Measurements from ENCODE around the gene TTLL8. TPM values are rescaled to one million over a fixed set of nuclear protein-coding genes. Genes with fewer than 3 reads are reported as not detected.
A peak's percentile ranks its signal among the peaks of the same experiment; 100 is the strongest.

The TTLL8 gene
- polyA plus RNA-seq, 1 of the 3 experiments (the other 2 are of a cell fraction) = not detected

GRCh38 chr22:50018608-50019285 is 39.4 kb downstream of the TTLL8 start:
- no peaks in the 10 kb centered on the region for H3F3A ChIP-seq (replicated peaks; ENCODE audit: insufficient read depth)
- H3K4me3 ChIP-seq (ENCODE audit: low read depth in 2 of 2, low read length in 1 of 2) = 0 out of 4 replicates have a peak overlapping the region, but pooled peaks of 1 of the 2 experiments have one; percentile 23
- H2AFZ ChIP-seq (ENCODE audit: low read depth) = peak overlapping the region; percentile 22; the same call in 1 of the 2 replicates
- ChIA-PET CTCF (interaction anchor here (1.8 to 2.7 kb wide), 2 partner anchors 11 to 12 kb away, joined by 4 to 11 read pairs; no protein-coding TSS in a partner anchor), POLR2A (no interaction called here)
- H3K4me1 ChIP-seq (ENCODE audit: control insufficient read depth in 1 of 2, insufficient read depth in 2 of 2, low read depth in 1 of 2, low read length in 1 of 2) = no peaks in the 10 kb centered on the region
- peaks cover 45% of the 10 kb centered on the region for H3K27me3 ChIP-seq (ENCODE audit: insufficient read depth)
- no peak overlapping the region for H3K9ac ChIP-seq
- 20% methylated on average over 11 of the region's 11 CpGs for WGBS (ENCODE audit: low lambda C conversion rate)
- H3K9me2 ChIP-seq = no peaks in the 10 kb centered on the region
- no peak for DNase-seq
- no peak overlapping the region for H3K4me2 ChIP-seq
- no peaks in the 10 kb centered on the region for H3K79me2 ChIP-seq (ENCODE audit: insufficient read depth)
- TF ChIP-seq USF1 (IDR thresholded peaks at IDR 0.05; ENCODE audit: borderline replicate concordance, low read depth) = no peak
- TF ChIP-seq, protein P1, sequence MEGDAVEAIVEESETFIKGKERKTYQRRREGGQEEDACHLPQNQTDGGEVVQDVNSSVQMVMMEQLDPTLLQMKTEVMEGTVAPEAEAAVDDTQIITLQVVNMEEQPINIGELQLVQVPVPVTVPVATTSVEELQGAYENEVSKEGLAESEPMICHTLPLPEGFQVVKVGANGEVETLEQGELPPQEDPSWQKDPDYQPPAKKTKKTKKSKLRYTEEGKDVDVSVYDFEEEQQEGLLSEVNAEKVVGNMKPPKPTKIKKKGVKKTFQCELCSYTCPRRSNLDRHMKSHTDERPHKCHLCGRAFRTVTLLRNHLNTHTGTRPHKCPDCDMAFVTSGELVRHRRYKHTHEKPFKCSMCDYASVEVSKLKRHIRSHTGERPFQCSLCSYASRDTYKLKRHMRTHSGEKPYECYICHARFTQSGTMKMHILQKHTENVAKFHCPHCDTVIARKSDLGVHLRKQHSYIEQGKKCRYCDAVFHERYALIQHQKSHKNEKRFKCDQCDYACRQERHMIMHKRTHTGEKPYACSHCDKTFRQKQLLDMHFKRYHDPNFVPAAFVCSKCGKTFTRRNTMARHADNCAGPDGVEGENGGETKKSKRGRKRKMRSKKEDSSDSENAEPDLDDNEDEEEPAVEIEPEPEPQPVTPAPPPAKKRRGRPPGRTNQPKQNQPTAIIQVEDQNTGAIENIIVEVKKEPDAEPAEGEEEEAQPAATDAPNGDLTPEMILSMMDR (IDR thresholded peaks at IDR 0.05) = no peak
- TF ChIP-seq MEF2A (IDR thresholded peaks at IDR 0.05; ENCODE audit: borderline replicate concordance, low read depth) = no peak
- TF ChIP-seq, protein P2, sequence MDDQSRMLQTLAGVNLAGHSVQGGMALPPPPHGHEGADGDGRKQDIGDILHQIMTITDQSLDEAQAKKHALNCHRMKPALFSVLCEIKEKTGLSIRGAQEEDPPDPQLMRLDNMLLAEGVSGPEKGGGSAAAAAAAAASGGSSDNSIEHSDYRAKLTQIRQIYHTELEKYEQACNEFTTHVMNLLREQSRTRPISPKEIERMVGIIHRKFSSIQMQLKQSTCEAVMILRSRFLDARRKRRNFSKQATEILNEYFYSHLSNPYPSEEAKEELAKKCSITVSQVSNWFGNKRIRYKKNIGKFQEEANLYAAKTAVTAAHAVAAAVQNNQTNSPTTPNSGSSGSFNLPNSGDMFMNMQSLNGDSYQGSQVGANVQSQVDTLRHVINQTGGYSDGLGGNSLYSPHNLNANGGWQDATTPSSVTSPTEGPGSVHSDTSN (IDR thresholded peaks at IDR 0.05) = no peak
- TF ChIP-seq POLR2AphosphoS5 (IDR thresholded peaks at IDR 0.05; ENCODE audit: low read depth, low read length) = no peak
- no peak for TF ChIP-seq RAD21 (IDR thresholded peaks at IDR 0.05; ENCODE audit: low read length)
- TF ChIP-seq NFIC (IDR thresholded peaks at IDR 0.05; ENCODE audit: borderline replicate concordance) = no peak
- TF ChIP-seq FOXJ3 (CRISPR knock-in tag; IDR thresholded peaks at IDR 0.05) = no peak
- TF ChIP-seq TCF12 (IDR thresholded peaks at IDR 0.05) = no peak
- no peak for TF ChIP-seq EP300 (IDR thresholded peaks at IDR 0.05; ENCODE audit: borderline replicate concordance in 1 of 2, low read depth in 1 of 2, low read length in 1 of 2)
- TF ChIP-seq, protein P3, sequence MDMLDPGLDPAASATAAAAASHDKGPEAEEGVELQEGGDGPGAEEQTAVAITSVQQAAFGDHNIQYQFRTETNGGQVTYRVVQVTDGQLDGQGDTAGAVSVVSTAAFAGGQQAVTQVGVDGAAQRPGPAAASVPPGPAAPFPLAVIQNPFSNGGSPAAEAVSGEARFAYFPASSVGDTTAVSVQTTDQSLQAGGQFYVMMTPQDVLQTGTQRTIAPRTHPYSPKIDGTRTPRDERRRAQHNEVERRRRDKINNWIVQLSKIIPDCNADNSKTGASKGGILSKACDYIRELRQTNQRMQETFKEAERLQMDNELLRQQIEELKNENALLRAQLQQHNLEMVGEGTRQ (IDR thresholded peaks at IDR 0.05; ENCODE audit: borderline replicate concordance, low read depth, low read length) = no peak
- TF ChIP-seq RFX5 (IDR thresholded peaks at IDR 0.05; ENCODE audit: low read length) = no peak
- H4K20me1 ChIP-seq (ENCODE audit: insufficient read depth) = no peaks in the 10 kb centered on the region
- H3K9me3 ChIP-seq = no peaks in the 10 kb centered on the region
- no peaks in the 10 kb centered on the region for H3K36me3 ChIP-seq (replicated peaks in 1 of 2; ENCODE audit: control insufficient read depth in 1 of 2, insufficient read depth in 2 of 2, low read length in 1 of 2)
- no peak overlapping the region for H3K27ac ChIP-seq (ENCODE audit: low read depth in 2 of 2, low read length in 1 of 2)
